ENCODE data around the gene C1QA.

The C1QA gene

GRCh38 chr1:22636353-22636752 lies at the start of gene C1QA:
Gene C1QA (plus strand): TSS chr1:22636628. CDS start chr1:22637617, 989 bp downstream.
- no peak for DNase-seq

- DNase-seq, result no peak
Measured at GRCh38 chr1:22587247-22587646, 49.2 kb upstream of the C1QA start.

GRCh38 chr1:22588899-22589422 lies 47.5 kb upstream of the C1QA start:
- DNase-seq, result no peak

- no peak for DNase-seq
Measured at GRCh38 chr1:22591576-22591975, 44.9 kb upstream of the C1QA start.

GRCh38 chr1:22592051-22592450 lies 44.4 kb upstream of the C1QA start:
- no peak for DNase-seq

GRCh38 chr1:22592919-22593790 lies 43.3 kb upstream of the C1QA start:
- DNase-seq, result no peak

GRCh38 chr1:22594396-22594795 lies 42.0 kb upstream of the C1QA start:
- no peak for DNase-seq

GRCh38 chr1:22595108-22595507 lies 41.3 kb upstream of the C1QA start:
- no peak for DNase-seq

- no peak for DNase-seq
Measured at GRCh38 chr1:22597301-22597965, 39.0 kb upstream of the C1QA start.

GRCh38 chr1:22597996-22598395 lies 38.4 kb upstream of the C1QA start:
- DNase-seq, result no peak

- DNase-seq, result no peak
Measured at GRCh38 chr1:22598736-22599135, 37.7 kb upstream of the C1QA start.

- no peak for DNase-seq
Measured at GRCh38 chr1:22600071-22600816, 36.2 kb upstream of the C1QA start.

GRCh38 chr1:22600817-22601605 lies 35.4 kb upstream of the C1QA start:
- DNase-seq, result no peak

GRCh38 chr1:22601610-22602009 lies 34.8 kb upstream of the C1QA start:
- no peak for DNase-seq

GRCh38 chr1:22602060-22602740 lies 34.2 kb upstream of the C1QA start:
- no peak for DNase-seq

- no peak for DNase-seq
Measured at GRCh38 chr1:22606161-22606560, 30.3 kb upstream of the C1QA start.

GRCh38 chr1:22607154-22607553 lies 29.3 kb upstream of the C1QA start:
- no peak for DNase-seq

- no peak for DNase-seq
Measured at GRCh38 chr1:22608361-22608760, 28.1 kb upstream of the C1QA start.

- DNase-seq, result no peak
Measured at GRCh38 chr1:22609291-22609690, 27.1 kb upstream of the C1QA start.

- DNase-seq, result peak; percentile 86
Measured at GRCh38 chr1:22611530-22611947, 24.9 kb upstream of the C1QA start.

GRCh38 chr1:22612671-22613571 lies 23.5 kb upstream of the C1QA start:
- no peak for DNase-seq
